Astrocyte (in vitro differentiated cells and primary cell): ENCODE measurements around the gene HNRNPA1. TPM values are rescaled to one million over a fixed set of nuclear protein-coding genes. Genes with fewer than 3 reads are reported as not detected.
"Not testable (repeated sequence)": the region's sequence is repeated elsewhere in the genome, so short reads cannot be mapped to it uniquely, and the experiment has no call there.

Source experiments
- DNase-seq: peaks from one replicate; pipeline ENCODE4 v3.0.0-alpha.2; 2010; ENCODE audit warnings: low read depth
- FAIRE-seq: peaks from 2 replicates; lab custom pipeline; 2011; peaks lifted over from hg19 to GRCh38; lab: Jason Lieb, UNC
- H2AFZ ChIP-seq: 2 replicates; pipeline ENCODE4 v1.6.0; 2012; ENCODE audit warnings: low read depth, low read length, inconsistent platforms
- H3K27ac ChIP-seq: 2 replicates; pipeline ENCODE4 v1.5.1; 2011; ENCODE audit warnings: low read depth, low read length, inconsistent platforms
- H3K27me3 ChIP-seq: 2 replicates; pipeline ENCODE4 v1.6.0; 2011; ENCODE audit warnings: low read length, inconsistent platforms; ENCODE audit not compliant: insufficient read depth
- H3K36me3 ChIP-seq: 2 replicates; pipeline ENCODE4 v1.5.1; 2011; ENCODE audit warnings: low read length, inconsistent platforms; ENCODE audit not compliant: insufficient read depth
- H3K4me1 ChIP-seq: 2 replicates; pipeline ENCODE4 v1.5.1; 2011; ENCODE audit warnings: low read length, inconsistent platforms; ENCODE audit not compliant: insufficient read depth
- H3K4me2 ChIP-seq: 2 replicates; pipeline ENCODE4 v1.6.0; 2012; ENCODE audit warnings: low read length, inconsistent platforms
- H3K4me3 ChIP-seq: 2 replicates; pipeline ENCODE4 v1.5.1; 2011; ENCODE audit warnings: low read depth, mild to moderate bottlenecking, low read length, inconsistent platforms; ENCODE audit not compliant: insufficient read depth
- H3K79me2 ChIP-seq: 2 replicates; pipeline ENCODE4 v1.6.0; 2012; ENCODE audit warnings: mild to moderate bottlenecking, low read length, inconsistent platforms; ENCODE audit not compliant: insufficient read depth
- H3K9ac ChIP-seq: 2 replicates; pipeline ENCODE4 v1.6.0; 2012; ENCODE audit warnings: mild to moderate bottlenecking, low read length, inconsistent platforms
- H3K9me3 ChIP-seq: 2 replicates; pipeline ENCODE4 v1.5.1; 2012; ENCODE audit warnings: low read depth, mild to moderate bottlenecking, low read length, inconsistent platforms; ENCODE audit not compliant: insufficient read depth
- H4K20me1 ChIP-seq: 2 replicates; pipeline ENCODE4 v1.6.0; 2012; ENCODE audit warnings: low read length, inconsistent platforms; ENCODE audit not compliant: insufficient read depth
- H3K27ac Mint-ChIP-seq: one replicate; pipeline ENCODE4 v1.8.0; 2021; ENCODE audit warnings: mild to moderate bottlenecking, mixed read lengths; ENCODE audit not compliant: unreplicated experiment
- H3K27me3 Mint-ChIP-seq: one replicate; pipeline ENCODE4 v1.8.0; 2021; ENCODE audit warnings: low read depth, mixed read lengths; ENCODE audit not compliant: unreplicated experiment
- H3K36me3 Mint-ChIP-seq: one replicate; pipeline ENCODE4 v1.8.0; 2021; ENCODE audit warnings: low read depth, mixed read lengths; ENCODE audit not compliant: unreplicated experiment
- H3K4me1 Mint-ChIP-seq: one replicate; pipeline ENCODE4 v1.8.0; 2021; ENCODE audit warnings: low read depth, mixed read lengths; ENCODE audit not compliant: unreplicated experiment
- H3K4me3 Mint-ChIP-seq: one replicate; pipeline ENCODE4 v1.8.0; 2021; ENCODE audit warnings: mild to moderate bottlenecking, moderate library complexity, mixed read lengths; ENCODE audit not compliant: unreplicated experiment
- H3K9me3 Mint-ChIP-seq: one replicate; pipeline ENCODE4 v1.8.0; 2021; ENCODE audit warnings: mild to moderate bottlenecking, mixed read lengths; ENCODE audit not compliant: unreplicated experiment
- CTCF ChIP-seq: IDR thresholded peaks from 2 replicates; pipeline ENCODE4 v1.5.1; 2011; ENCODE audit warnings: low read depth, mild to moderate bottlenecking, inconsistent platforms, low read length, moderate library complexity; ENCODE audit not compliant: insufficient read depth
- EZH2 ChIP-seq: IDR thresholded peaks from 2 replicates; pipeline ENCODE4 v1.6.1; 2012; ENCODE audit warnings: mild to moderate bottlenecking, low read length, inconsistent platforms; ENCODE audit not compliant: insufficient read depth
- total RNA-seq: library from RNA; stranded (reverse); gene quantifications from 2 replicates; pipeline ENCODE4 v1.2.1, GENCODE V29; 2021

HNRNPA1 gene
- total RNA-seq, 1 donor from 2014 or later: 612 TPM

- no peak for DNase-seq
- peaks cover 3% of the 10 kb centered on the region for H3K36me3 Mint-ChIP-seq
- H3K4me3 Mint-ChIP-seq: peak overlapping the region; percentile 1
- Histone ChIP-seq H3K27ac (no peak overlapping the region), H2AFZ (no peak overlapping the region), H3K4me3 (no peak overlapping the region), H3K9me3 (no peaks in the 10 kb centered on the region), H3K36me3 (no peaks in the 10 kb centered on the region), H3K4me1 (peaks cover 2% of the 10 kb centered on the region), H3K4me2 (no peak overlapping the region), H3K9ac (no peak overlapping the region), H3K27me3 (no peaks in the 10 kb centered on the region), H4K20me1 (no peaks in the 10 kb centered on the region), H3K79me2 (peaks cover 10% of the 10 kb centered on the region)
- no peak for FAIRE-seq
- H3K4me1 Mint-ChIP-seq: peaks cover 2% of the 10 kb centered on the region
- no peak overlapping the region for H3K27ac Mint-ChIP-seq
- TF ChIP-seq EZH2 (no peak), CTCF (no peak)
- peaks cover 5% of the 10 kb centered on the region for H3K27me3 Mint-ChIP-seq
- no peaks in the 10 kb centered on the region for H3K9me3 Mint-ChIP-seq
Measured at GRCh38 chr12:54321363-54321762, 40.8 kb downstream of the HNRNPA1 start.

GRCh38 chr12:54324617-54325441 lies 44.3 kb downstream of the HNRNPA1 start, which contains the start of gene COPZ1:
COPZ1 (plus strand) TSS chr12:54325131; CDS start chr12:54325164, 33 bp downstream.
- no peaks in the 10 kb centered on the region for H4K20me1 ChIP-seq
- peak within 1 kb of the TSS; percentile 89 for H2AFZ ChIP-seq
- peaks cover 17% of the 10 kb centered on the region for H3K4me1 ChIP-seq
- H3K27ac ChIP-seq: peak within 1 kb of the TSS; percentile 97
- H3K36me3 ChIP-seq: no peaks in the 10 kb centered on the region
- Mint-ChIP-seq H3K9me3 (no peaks in the 10 kb centered on the region), H3K27ac (peak within 1 kb of the TSS; percentile 100), H3K36me3 (peaks cover 3% of the 10 kb centered on the region), H3K4me3 (peak within 1 kb of the TSS; percentile 99), H3K27me3 (no peaks in the 10 kb centered on the region), H3K4me1 (peaks cover 15% of the 10 kb centered on the region)
- FAIRE-seq: peak; percentile 76
- DNase-seq: peak; percentile 100
- H3K9ac ChIP-seq: peak within 1 kb of the TSS; percentile 99
- peak within 1 kb of the TSS; percentile 90 for H3K4me2 ChIP-seq
- H3K79me2 ChIP-seq: peaks cover 40% of the 10 kb centered on the region
- no peaks in the 10 kb centered on the region for H3K27me3 ChIP-seq
- H3K9me3 ChIP-seq: no peaks in the 10 kb centered on the region
- TF ChIP-seq EZH2 (no peak), CTCF (peak; percentile 83)
- H3K4me3 ChIP-seq: peak within 1 kb of the TSS; percentile 94

- not testable (repeated sequence) for H3K9me3 Mint-ChIP-seq, H3K36me3 Mint-ChIP-seq, H3K27me3 Mint-ChIP-seq, H3K9me3 ChIP-seq, H4K20me1 ChIP-seq, H3K27me3 ChIP-seq, FAIRE-seq, H3K36me3 ChIP-seq, DNase-seq
- H3K27ac ChIP-seq: peak overlapping the region; percentile 97
- H3K79me2 ChIP-seq: peaks cover 48% of the 10 kb centered on the region
- H3K9ac ChIP-seq: peak overlapping the region; percentile 99
- H2AFZ ChIP-seq: peak overlapping the region; percentile 38
- H3K4me2 ChIP-seq: peak overlapping the region; percentile 90
- H3K4me3 ChIP-seq: peak overlapping the region; percentile 94
- Mint-ChIP-seq H3K4me1 (peaks cover 20% of the 10 kb centered on the region), H3K27ac (peak overlapping the region; percentile 100), H3K4me3 (peak overlapping the region; percentile 99)
- H3K4me1 ChIP-seq: peaks cover 19% of the 10 kb centered on the region
Measured at GRCh38 chr12:54325442-54326109, 45.0 kb downstream of the HNRNPA1 start.
